Epithelial cell of proximal tubule (primary cell): ENCODE data around the gene S100Z. TPM values are rescaled to one million over a fixed set of nuclear protein-coding genes. Genes with fewer than 3 reads are reported as not detected.
"Not testable (repeated sequence)": the region's sequence is repeated elsewhere in the genome, so short reads cannot be mapped to it uniquely, and the experiment has no call there.

Experiments
- DNase-seq: peaks from one replicate; pipeline ENCODE4 v3.0.0-alpha.2; 2011; ENCODE audit warnings: low read depth
- H3K4me3 ChIP-seq: 2 replicates; pipeline ENCODE4 v1.5.1; 2011; ENCODE audit warnings: low read depth, mild to moderate bottlenecking, low read length
- total RNA-seq: library from RNA; depleted of rRNA; stranded (reverse); fragments of >200 nt; gene quantifications from 2 replicates; pipeline ENCODE4 v1.2.3, GENCODE V29; 2015
- TF ChIP-seq, protein P1 (sequence below): conservative IDR thresholded peaks from 2 replicates; pipeline ENCODE4 v1.5.1; 2012; ENCODE audit warnings: low read depth, mild to moderate bottlenecking, low read length

Gene S100Z
- total RNA-seq, 1 donor from 2014 or later: not detected

DNA sequence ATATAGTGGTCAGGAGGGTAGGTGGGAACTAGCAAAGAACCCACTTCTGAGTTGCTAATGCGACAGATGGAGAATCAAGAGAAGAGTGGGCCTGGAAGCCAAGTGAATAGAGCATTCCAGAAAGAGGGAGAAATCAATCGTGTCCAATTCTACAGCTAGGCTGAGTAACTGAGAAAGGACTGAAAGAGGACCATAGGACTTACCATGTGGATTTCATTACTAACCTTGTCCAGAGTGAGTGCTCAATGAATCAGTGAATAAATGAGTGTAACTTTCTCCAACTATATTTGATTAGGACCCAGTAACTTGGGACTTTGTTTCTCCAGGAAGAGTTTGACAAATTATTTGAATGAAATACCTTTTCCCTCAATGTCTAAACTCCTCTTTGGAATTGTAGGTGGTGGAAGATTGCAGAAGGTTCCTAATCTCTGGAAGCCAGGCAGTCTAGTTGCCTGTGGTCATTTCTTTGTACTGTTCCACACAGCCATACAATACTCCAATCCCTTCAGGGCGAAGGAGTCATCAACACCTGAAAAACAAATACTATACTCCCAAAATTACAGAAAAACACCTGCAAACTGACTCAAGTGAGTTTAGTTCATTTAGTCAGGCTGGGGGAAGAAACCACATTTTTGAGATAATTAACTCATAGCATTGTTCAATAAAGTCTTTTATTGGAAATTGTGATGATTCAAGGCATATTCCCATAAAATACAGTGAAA, 33.5 kb upstream of the S100Z start:
- TF ChIP-seq, protein P1, sequence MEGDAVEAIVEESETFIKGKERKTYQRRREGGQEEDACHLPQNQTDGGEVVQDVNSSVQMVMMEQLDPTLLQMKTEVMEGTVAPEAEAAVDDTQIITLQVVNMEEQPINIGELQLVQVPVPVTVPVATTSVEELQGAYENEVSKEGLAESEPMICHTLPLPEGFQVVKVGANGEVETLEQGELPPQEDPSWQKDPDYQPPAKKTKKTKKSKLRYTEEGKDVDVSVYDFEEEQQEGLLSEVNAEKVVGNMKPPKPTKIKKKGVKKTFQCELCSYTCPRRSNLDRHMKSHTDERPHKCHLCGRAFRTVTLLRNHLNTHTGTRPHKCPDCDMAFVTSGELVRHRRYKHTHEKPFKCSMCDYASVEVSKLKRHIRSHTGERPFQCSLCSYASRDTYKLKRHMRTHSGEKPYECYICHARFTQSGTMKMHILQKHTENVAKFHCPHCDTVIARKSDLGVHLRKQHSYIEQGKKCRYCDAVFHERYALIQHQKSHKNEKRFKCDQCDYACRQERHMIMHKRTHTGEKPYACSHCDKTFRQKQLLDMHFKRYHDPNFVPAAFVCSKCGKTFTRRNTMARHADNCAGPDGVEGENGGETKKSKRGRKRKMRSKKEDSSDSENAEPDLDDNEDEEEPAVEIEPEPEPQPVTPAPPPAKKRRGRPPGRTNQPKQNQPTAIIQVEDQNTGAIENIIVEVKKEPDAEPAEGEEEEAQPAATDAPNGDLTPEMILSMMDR: no peak
- no peak overlapping the region for H3K4me3 ChIP-seq
- DNase-seq: no peak

GRCh38 chr5:76818844-76819831, 30.7 kb upstream of the S100Z start, which contains the start of gene F2RL1:
TSS of gene F2RL1 (plus strand) at chr5:76819030. CDS start at chr5:76819183, 153 bp downstream.
- TF ChIP-seq, protein P1: no peak
- no peak for DNase-seq
- H3K4me3 ChIP-seq: peak within 1 kb of the TSS; percentile 85

- TF ChIP-seq, protein P1: no peak
- peak overlapping the region; percentile 85 for H3K4me3 ChIP-seq
- no peak for DNase-seq
Observed at GRCh38 chr5:76819851-76820525, 29.8 kb upstream of the S100Z start.

- H3K4me3 ChIP-seq: peak overlapping the region; percentile 85
- no peak for DNase-seq
- TF ChIP-seq, protein P1: no peak
Observed at GRCh38 chr5:76820526-76820890, 29.3 kb upstream of the S100Z start.

GRCh38 chr5:76821136-76821535, 28.7 kb upstream of the S100Z start:
- peak overlapping the region; percentile 85 for H3K4me3 ChIP-seq
- DNase-seq: no peak
- TF ChIP-seq, protein P1: no peak

GRCh38 chr5:76822105-76822731, 27.6 kb upstream of the S100Z start:
- H3K4me3 ChIP-seq, DNase-seq: not testable (repeated sequence)

- not testable (repeated sequence) for H3K4me3 ChIP-seq, DNase-seq
Observed at GRCh38 chr5:76826416-76826815, 23.4 kb upstream of the S100Z start.
